Neural progenitor cell (in vitro differentiated cells): Measurements from ENCODE around the gene GRAMD4.

Source experiments
- EZH2phosphoT487 ChIP-seq: fragments of 200-600 bp; sonication (generic); IDR thresholded peaks from 2 replicates; pipeline ENCODE4 v1.6.1; 2017; ENCODE audit warnings: antibody characterized with exemption
- TF ChIP-seq, protein P1 (sequence below): fragments of 200-600 bp; sonication (generic); IDR thresholded peaks from 2 replicates; pipeline ENCODE4 v1.5.1; 2017; ENCODE audit warnings: antibody characterized with exemption, mild to moderate bottlenecking

DNA sequence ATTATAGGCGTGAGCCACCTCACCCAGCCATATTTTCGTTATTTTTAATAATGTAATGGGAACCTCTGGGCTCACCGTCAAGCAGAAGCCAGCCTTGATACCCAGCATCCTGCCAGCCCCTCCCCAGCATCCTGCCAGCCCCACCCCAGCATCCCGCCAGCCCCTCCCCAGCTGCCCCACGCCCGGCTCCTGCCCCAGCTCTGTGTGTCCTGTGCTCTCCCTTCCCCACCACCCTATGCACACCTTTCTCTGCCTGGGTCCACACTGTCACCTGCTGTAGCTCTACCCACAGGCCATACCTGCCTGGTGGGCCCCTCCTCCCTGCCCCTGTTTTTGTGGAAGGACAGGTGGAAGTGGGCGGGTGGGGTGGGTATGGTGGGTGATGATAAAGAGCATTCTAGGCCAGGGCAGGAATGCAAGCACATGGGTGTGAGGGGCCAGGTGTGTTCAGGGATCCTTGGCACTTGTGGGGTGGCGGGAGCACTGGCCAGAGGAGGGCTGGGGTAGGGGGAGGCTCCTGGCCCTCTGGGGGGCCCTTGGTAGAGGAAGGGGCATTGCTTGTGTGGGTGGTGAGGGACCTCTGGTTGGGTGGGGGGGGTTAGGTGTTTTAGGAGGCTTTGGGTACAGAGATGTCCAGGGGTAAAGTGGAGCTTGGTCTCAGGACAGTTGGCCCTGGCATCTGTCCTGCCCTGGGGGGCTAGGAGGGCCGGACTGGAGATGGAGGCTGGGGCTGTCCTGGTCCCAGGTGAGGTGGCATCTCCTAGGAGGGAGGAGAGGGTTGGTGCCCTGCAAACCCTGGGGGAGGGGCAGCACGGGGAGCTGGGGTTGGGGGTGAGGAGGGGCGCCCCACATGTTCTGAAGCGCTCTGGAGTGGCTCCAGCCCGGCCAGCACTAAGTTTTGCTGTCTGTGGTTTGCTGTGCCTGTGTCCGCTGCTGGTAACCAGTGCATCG is 25.9 kb upstream of the GRAMD4 start:
- no peak for TF ChIP-seq EZH2phosphoT487
- TF ChIP-seq, protein P1, sequence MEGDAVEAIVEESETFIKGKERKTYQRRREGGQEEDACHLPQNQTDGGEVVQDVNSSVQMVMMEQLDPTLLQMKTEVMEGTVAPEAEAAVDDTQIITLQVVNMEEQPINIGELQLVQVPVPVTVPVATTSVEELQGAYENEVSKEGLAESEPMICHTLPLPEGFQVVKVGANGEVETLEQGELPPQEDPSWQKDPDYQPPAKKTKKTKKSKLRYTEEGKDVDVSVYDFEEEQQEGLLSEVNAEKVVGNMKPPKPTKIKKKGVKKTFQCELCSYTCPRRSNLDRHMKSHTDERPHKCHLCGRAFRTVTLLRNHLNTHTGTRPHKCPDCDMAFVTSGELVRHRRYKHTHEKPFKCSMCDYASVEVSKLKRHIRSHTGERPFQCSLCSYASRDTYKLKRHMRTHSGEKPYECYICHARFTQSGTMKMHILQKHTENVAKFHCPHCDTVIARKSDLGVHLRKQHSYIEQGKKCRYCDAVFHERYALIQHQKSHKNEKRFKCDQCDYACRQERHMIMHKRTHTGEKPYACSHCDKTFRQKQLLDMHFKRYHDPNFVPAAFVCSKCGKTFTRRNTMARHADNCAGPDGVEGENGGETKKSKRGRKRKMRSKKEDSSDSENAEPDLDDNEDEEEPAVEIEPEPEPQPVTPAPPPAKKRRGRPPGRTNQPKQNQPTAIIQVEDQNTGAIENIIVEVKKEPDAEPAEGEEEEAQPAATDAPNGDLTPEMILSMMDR, result no peak
